EL (cell line): ENCODE measurements around the gene GP1BB.
A peak's percentile ranks its signal among the peaks of the same experiment; 100 is the strongest.

Experiments used
- DNase-seq: peaks from one replicate; pipeline ENCODE4 v3.0.0-alpha.2; 2016

The GP1BB gene

GRCh38 chr22:19742160-19743066 lies 19.1 kb downstream of the GP1BB start:
- no peak for DNase-seq

GRCh38 chr22:19743081-19743480 lies 19.7 kb downstream of the GP1BB start:
- DNase-seq: no peak

- DNase-seq: no peak
These were observed 20.3 kb downstream of the GP1BB start for GRCh38 chr22:19743651-19744050.

- DNase-seq: no peak
These were observed 21.1 kb downstream of the GP1BB start for GRCh38 chr22:19744350-19745006.

- DNase-seq: peak; percentile 34
These were observed 22.1 kb downstream of the GP1BB start for GRCh38 chr22:19745155-19746101.

GRCh38 chr22:19746726-19747125 lies 23.4 kb downstream of the GP1BB start:
- DNase-seq: no peak

- DNase-seq: no peak
These were observed 24.2 kb downstream of the GP1BB start for GRCh38 chr22:19747551-19747950.

GRCh38 chr22:19748139-19748538 lies 24.8 kb downstream of the GP1BB start:
- no peak for DNase-seq

- no peak for DNase-seq
These were observed 25.8 kb downstream of the GP1BB start for GRCh38 chr22:19748991-19749664.

GRCh38 chr22:19749876-19750275 lies 26.5 kb downstream of the GP1BB start:
- DNase-seq: no peak

GRCh38 chr22:19750507-19751490 lies 27.5 kb downstream of the GP1BB start:
- peak; percentile 42 for DNase-seq

GRCh38 chr22:19751497-19752245 lies 28.3 kb downstream of the GP1BB start:
- no peak for DNase-seq

GRCh38 chr22:19753090-19753842 lies 29.9 kb downstream of the GP1BB start:
- DNase-seq: no peak

- no peak for DNase-seq
These were observed 30.8 kb downstream of the GP1BB start for GRCh38 chr22:19753996-19754700.

GRCh38 chr22:19754701-19755144 lies 31.4 kb downstream of the GP1BB start:
- DNase-seq: no peak

- DNase-seq: no peak
These were observed 31.9 kb downstream of the GP1BB start for GRCh38 chr22:19755145-19755710.

- no peak for DNase-seq
These were observed 32.5 kb downstream of the GP1BB start for GRCh38 chr22:19755722-19756287.
